Inflammatory macrophage treated with lipopolysaccharide for 1 hour (primary cell): ENCODE measurements around the gene PKD2L1.

Experiments
- DNase-seq, 2 donors: peaks; one replicate each; pipeline ENCODE4 v3.0.0-alpha.2; 2020 to 2022

PKD2L1 gene

DNA sequence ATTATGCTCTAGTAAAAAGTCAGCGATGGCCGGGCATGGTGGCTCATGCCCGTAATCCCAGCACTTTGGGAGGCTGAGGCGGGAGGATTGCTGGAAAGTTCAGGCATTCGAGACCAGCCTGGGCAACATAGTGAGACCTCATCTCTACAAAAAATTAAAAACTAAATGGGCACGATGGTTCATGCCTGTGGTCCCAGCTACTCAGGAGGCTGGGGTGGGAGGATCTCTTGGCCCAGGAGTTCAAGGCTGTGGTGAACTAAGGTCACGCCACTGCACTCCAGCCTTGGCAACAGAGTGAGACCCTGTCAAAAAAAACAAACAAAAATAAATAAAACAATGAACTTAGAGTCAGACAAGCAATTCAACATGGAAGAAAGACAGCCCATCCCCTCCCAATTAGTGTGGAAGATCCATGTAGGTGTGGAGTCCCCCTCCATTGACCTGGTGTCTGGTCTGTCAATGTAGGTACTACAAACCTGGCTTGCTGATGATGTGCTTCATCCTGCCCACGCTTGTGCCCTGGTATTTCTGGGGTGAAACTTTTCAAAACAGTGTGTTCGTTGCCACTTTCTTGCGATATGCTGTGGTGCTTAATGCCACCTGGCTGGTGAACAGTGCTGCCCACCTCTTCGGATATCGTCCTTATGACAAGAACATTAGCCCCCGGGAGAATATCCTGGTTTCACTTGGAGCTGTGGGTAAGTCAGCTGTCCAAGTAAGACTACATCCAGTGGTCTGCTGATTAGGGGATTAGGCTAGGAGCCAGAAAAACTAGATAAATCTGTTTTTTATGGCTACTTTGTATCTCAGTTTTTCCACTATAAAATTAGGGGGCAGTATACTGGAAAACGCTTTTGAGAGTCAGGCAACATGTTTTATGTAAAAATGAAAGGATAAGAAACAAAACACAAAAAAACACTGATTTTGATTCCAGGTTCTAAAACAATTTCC is 26.3 kb upstream of the PKD2L1 start:
- DNase-seq: no peak

DNA sequence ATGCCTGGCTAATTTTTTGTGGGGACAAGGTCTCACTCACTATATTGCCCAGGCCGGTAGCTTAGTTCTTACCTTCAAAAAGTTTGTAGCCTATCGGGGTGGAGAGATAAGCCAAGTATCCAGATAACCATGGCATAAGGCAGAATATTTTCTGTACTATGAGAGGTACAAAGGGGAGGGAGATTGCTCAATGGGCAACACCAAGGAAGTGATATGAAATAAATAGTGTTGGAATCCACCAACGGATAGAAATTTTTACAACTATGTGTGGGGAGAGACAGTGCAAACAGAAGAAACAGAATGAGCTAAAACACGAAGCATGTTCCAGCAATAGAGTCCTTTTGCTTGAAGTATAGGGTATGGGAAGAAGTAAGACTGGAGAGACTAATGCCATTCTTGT is 25.1 kb upstream of the PKD2L1 start:
- DNase-seq: no peak

DNA sequence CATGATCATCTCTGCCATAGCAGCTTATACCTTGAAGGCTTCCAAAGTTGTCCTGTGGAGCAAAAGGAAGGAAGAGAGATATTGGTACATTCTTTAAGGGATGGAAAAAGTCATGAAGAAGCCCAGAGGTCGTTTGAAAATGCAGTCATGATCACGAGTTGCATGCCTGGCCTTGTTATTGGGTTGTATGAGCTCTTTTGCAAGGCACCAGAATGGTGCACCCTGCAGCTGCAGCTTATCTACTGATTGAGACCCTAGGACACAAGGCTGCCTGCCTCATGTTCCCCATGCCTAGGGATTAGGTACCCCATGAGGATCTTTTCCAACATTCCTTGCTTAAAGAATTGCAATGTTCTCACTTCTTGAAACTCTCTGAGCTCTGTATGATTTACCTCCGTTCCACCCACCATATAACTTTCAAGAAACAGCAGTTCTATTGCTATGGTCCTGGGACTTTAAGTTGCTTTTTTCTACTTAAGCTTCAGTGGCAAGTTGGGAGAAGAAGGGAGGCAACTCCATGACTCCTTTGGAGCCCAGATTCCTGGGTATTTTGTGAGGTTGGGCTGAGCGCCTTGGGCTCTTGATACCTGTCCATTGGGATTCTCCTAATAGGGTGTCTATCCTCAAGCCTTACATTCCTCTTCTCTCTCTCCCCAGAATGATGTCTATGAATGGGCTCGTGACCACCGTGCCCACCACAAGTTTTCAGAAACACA is 23.9 kb upstream of the PKD2L1 start:
- DNase-seq: no peak

DNA sequence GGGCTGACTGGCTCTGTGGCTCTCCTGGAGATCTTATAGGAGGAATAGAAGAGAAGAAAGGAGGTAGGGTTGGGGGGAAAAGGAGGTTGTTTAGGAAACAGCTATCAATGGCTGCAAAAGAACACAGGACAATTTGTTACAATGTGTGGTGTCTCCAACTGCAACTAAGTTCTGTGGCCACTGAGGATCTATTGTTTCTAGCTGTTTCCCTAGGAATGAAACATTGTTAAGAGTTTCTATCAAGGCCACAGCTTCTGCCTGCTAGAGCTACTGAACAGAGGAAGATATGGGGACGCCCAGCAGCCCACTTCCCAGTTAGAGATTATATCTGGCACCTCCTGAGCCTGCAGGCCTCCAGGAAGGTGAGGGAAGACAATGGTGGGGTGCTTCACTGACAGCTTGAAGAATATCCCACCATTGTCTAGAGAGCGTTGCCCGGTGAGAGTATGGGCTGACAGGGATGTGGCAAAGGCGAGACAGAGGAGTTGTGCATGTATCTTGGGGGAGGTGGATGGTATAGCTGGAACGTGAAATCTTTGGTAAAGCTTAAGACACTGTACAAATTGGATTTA is 21.0 kb upstream of the PKD2L1 start:
- no peak for DNase-seq

DNA sequence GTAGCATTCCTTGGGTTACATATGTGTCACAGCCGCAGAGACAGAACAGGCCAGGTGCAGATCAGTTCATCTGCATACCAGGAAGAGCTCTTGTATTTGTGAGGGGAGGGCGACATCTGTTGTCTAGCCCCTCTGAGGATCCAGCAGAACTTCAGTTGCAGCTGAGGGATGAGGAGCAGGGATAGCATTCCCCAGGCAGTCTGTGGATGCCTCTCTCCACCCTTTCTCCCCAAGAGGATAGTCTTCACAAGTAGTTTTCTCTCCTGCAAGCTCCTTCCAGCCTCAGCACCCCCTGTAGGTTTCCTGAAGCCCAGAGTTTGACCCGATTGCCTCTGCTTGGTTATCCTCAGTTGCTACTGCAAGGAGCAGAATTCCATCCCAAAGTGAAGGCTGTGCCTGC is 19.6 kb upstream of the PKD2L1 start:
- DNase-seq: no peak

DNA sequence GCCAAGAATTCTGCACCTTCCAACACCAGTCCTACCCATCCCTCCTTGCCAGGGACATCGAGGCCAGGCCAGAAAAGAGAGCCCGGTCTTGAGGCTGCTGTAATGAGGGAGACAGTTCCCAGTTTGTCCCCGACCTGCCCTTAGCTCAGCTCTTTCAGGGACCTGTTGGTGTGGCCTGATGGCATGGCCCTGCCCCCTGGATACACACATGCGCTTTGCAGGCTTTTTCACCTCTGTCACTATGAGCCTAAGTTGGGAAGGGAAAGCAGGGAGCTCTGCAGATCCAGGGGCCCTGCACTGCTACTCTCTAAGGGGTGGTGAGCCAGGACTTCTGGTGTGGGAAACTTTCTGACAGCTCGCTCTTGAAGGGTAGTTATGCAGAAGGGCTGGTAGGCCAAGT is 19.1 kb upstream of the PKD2L1 start:
- DNase-seq: no peak

DNA sequence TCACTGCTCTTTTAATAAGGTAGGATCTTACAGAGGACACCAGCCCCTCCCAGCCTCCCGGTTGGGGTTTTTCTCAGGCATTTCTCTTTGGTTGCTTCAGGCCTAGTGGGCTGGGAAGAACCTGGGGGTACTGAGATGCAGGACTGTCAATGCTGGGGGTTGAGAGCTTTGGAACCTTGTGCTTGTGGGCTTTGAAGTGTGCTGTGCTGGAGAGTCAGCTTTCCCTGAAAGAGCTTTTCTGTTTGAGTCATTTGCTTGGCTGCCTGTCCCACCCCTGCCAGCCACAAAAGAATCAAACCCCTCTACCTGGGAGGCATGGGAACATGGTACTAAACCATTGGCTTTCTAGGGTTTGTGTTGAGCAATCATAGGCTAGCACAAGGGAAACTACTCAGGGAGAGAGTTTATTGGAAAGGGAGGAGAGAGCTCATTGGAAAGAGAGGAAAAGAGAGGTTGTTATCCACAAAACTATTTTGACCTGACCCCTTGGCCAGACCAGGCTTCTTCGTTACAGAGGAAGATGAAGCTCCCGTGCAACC is 18.4 kb upstream of the PKD2L1 start:
- no peak for DNase-seq

DNA sequence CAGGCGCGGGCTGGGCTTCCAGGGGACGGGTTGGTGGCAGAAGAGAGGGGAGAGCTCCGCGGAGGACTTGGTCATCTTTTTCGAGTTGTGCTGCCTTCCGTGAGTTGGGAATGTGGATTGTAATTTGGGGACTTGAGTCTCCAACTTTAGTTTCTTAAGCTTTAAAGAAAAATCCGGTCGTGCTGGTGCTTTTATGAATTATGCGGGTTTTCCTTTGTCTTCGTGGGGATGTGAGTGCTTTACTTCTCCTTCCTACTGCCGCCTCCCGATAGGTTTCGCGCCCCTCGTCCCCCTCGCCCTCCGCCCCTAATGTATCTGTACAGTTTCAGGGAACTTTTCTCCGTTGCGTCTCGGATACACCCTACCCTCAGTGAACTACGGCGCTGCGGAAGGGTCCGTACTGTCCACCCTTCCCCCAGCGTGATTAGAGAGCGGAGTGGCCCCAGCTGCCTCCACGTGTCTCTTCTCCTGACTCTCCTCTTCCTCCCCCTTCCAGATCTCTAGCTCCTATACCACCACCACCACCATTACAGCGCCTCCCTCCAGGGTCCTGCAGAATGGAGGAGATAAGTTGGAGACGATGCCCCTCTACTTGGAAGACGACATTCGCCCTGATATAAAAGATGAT is 17.7 kb upstream of the PKD2L1 start:
- peak in 1 of 2 donors; percentile 16 for DNase-seq

DNA sequence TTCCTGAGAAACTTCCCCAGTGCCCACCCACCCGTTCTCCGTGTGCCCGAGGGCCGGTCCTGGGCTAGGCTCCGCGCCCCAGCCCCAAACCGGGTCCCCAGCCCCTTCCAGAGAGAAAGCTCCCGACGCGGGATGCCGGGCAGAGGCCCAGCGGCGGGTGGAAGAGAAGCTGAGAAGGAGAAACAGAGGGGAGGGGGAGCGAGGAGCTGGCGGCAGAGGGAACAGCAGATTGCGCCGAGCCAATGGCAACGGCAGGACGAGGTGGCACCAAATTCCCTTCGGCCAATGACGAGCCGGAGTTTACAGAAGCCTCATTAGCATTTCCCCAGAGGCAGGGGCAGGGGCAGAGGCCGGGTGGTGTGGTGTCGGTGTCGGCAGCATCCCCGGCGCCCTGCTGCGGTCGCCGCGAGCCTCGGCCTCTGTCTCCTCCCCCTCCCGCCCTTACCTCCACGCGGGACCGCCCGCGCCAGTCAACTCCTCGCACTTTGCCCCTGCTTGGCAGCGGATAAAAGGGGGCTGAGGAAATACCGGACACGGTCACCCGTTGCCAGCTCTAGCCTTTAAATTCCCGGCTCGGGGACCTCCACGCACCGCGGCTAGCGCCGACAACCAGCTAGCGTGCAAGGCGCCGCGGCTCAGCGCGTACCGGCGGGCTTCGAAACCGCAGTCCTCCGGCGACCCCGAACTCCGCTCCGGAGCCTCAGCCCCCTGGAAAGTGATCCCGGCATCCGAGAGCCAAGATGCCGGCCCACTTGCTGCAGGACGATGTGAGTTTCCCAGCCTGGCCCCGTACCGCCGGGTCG is 16.9 kb upstream of the PKD2L1 start, which contains the start of gene SCD:
Gene SCD, plus strand, starts transcription at position 469 of the 803 bp plus-strand sequence. Its CDS starts 272 bp downstream, at position 741.
- DNase-seq: peak; percentile 91 to 94

DNA sequence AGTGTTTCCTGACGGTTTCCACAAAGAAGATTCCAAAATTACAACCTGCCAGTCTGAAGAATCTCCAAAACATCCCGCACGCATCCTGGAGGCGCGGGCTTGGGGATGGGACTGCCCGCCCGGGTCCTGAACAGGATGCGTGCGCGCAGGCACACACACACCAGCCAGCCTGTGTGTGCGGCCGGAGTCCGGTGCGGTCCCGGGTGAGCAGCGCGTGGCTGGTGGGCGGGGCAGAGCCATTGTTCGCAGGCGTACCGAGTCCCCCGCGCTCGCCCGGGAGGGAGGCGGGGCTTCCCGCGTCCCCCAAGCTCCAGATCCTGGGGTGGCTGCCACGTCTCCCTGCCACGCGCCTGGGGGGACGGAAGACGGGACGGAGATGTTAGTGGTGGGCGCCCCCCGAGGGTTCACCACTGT is 16.3 kb upstream of the PKD2L1 start:
- peak; percentile 17 to 69 for DNase-seq

DNA sequence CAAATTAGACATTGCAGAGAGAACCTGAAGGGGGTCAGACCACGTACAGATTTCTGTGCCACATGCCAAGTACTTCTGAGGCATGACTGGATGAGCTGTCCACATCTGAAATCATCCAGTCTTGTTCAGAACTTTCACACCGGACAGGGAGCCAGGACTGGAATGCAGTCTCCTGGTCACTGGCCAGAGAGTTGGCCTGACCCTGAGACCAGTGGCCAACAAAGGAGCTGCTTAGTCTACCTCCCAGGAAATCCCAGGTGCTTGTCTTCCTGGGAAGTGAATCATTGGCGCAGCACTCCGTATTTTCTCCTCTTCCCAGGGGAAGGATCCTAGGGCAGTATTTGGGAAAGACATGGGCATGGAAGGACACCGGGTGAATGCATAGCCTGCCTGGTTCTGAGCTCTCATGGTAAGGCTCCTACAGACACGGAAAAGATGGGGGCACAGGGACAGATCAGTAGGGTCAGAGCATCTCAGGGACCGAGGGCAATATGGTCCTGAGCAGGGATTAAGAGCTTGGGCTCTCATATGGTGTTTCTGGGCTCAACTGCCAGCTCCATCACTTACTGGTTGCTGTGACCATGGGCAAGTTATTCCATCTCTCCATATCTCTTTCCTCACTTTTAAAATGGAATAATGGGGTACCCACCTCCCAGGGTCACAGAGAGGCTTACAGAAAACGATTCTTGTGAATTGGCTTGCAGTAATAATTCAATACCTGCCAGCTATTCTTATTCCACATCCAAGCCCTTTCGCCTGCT is 15.7 kb upstream of the PKD2L1 start:
- DNase-seq: no peak

DNA sequence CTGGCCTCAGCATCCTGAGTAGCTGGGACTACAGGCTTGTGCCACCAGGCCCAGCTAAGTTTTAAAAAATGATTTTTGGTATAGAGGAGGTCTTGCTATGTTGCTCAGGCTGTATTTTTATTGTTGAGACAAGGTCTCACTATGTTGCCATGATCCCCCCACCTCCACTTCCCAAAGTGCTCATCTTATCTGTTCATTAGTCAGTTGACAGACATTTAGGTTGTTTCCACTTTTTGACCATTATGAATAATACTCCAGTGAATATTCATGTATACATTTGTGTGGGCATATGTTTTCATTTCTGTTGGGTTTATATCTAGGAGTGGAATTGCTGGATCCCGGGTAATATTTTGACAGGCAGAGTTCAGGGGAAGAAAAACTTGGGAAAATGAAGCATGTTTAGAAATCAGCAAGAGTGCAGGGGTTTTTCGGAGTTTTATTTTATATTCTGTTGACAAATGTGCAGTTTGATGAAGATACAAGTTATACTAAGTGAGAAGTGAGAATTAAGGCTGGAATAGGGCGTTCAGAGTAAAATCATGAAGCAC is 14.3 kb upstream of the PKD2L1 start:
- DNase-seq: peak in 1 of 2 donors; percentile 52

DNA sequence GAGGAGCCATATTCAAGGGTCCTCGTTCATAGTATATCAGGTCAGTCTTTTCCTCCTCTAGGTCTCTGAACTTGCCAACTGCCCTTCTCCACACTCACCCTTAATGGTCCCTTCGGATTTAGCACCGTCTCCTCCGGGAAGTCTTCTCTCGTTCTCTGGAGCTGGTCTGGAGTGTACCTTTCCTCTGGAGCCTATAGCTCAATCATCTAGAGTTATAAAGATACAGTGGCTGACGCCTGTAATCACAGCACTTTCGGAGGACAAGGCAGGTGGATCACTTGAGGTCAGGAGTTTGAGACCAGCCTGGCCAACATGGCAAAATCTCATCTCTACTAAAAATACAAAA is 12.6 kb upstream of the PKD2L1 start:
- DNase-seq: no peak

DNA sequence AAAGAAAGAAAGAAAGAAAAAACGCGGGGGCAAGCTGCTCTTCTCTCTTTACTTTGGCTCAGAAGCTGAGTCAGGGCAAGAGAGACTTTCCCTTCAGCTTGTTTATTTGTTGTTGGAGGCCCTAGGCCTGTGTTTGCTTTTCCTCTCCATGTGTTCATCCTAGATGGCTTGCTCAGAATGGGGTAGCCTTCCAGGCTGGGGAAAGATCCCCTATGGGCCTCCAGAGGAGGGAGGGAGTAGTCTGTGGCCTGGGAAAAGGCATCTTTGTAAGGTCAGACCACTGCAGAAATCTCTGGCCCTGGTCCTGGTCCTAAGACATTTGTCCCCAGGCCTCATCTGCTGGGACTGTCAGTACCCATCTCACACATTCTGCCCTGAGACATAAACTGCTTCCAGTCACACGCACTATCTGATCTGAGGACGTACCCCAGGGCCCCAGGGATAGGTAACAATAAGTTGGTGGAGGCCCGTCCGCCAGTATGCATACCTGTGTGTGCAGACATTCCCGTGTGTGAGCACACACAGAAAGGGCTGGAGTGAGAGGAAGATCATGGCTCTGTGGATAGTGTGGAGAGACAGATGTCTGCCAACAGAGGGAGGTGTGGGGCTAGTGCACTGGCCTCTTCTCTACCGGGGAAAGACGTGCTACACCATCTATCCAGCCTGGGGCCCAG is 12.1 kb upstream of the PKD2L1 start:
- peak in 1 of 2 donors; percentile 59 for DNase-seq

DNA sequence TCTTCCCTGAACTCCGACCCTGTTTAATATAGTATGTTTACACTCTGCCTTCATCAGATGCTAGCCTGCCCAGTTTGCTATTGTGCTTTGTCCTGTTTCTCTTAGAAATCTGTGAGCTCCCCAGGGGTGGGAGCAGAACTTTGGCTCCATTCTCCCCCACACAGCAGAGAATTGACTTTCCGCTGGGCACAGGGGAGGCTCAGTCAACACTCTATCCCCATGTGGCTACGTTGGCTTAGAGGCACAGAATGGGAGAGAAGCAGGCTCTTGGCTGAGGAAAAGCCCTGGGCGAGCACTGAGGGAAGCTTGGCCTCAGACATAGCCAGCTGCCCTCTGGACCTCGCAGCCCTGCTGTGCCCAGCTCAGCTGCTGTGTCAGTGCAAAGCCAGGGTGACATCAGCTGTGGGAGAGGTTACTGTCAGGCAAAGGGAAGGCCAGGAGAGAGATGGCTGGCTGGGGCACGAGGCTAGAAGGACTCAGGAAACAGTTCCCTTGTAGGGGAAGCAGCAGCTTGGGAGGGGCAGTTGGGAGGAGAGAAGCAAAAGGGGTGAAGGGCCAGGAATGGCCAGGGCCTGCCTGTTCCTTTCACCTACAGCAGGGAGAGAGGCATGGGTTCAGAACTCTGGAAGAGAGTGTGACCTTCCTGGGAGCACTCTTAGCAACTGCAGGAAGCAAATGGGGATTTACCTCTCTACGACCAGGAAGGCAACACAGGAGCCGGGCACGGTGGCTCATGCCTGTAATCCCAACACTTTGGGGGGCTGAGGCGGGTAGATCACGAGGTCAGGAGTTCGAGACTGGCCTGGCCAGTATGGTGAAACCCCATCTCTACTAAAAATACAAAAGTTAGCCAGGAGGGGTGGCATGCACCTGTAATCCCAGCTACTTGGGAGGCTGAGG is 11.2 kb upstream of the PKD2L1 start:
- DNase-seq: peak; percentile 45 to 79

DNA sequence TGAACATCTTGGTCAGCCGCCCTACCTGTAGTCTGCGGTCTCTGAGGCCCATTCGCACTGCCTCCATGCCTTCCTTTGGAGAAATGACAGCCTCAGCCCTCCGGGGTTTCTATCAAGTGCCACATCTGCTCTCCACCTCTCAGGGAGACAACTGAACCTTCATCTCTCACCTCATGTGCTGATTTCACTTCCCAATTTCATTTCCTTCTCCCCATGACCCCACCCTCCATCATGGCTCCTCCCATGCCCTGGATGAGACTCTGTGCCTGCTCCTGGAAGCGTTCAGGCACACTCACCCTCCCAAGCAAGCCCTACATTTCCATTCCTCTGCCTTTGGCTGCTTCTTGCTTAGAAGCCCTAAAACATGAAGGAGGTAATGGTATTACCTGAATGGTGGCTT is 9.2 kb upstream of the PKD2L1 start:
- DNase-seq: peak; percentile 28 to 47

DNA sequence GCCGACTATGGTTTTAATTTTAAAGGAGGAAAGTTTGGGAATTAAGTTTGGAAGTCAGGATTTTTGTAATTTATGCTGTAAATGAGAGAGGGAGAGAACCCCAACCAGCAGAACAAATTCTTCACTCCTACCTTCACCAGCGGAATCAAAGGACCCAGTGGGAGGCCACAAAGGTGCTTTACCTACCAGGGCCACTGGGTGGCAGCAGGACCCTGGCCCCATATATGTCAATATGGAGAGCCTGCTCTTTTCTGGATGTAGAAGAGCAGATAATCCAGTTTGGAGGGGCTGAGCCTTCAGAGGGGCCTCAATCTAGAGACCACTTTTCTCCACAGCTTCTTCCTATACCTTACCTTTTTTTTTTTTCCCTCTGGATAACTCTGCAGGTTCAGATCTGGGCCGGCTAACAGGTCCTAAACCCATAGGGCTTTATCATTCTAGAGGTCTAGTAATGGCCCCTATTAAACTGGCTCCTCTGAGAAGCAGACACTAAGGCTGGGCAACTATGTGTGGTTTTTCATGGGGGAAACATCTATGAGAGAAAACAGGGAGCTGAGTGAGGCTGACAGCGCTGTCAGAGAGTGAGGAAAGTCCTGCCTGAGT is 8.5 kb upstream of the PKD2L1 start:
- DNase-seq: peak; percentile 36 to 87

DNA sequence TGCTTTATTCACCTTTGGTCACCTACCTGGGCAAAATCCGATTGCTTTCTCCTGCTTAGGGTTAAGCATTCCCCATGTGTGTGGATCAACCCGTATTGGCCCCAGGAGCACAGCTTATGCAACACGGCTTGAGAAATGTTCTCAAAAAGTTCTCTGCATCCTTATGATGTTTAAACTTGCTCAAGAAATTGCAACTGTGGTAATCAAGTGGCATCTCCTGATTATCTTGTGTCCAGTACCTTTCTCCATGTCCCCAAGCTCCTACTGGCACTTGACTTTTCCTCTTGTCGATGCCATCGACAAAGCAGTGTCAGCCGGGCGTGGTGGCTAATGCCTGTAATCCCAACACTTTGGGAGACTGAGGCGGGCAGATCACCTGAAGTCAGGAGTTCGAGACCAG is 4.7 kb upstream of the PKD2L1 start:
- DNase-seq: peak in 1 of 2 donors; percentile 32
